GM12878 (cell line): ENCODE results near the gene GCKR. TPM values are rescaled to one million over a fixed set of nuclear protein-coding genes. Genes with fewer than 3 reads are reported as not detected.

Source experiments
- ATAC-seq: fragments of 200-7000 bp; cut with Tn5 transposase; 3 replicates; pipeline ENCODE4 v1.9.1; 2020; ENCODE audit warnings: mild to moderate bottlenecking, moderate library complexity
- BruUV-seq: library from RNA; stranded (reverse); fragments of 400-500 nt; replicated peaks from 2 replicates; lab custom pipeline; 2021; lab: Mats Ljungman, UMichigan
- CTCF ChIA-PET: fragments of 300-600 bp; sonication (Branson Sonifier 250); formaldehyde crosslinking; extraction: SDS; loops from one replicate; lab custom pipeline; 2021; ENCODE audit warnings: inconsistent platforms; lab: Yijun Ruan, JAX
- POLR2A ChIA-PET: fragments of 350-600 bp; formaldehyde crosslinking; extraction: SDS; loops from one replicate; lab custom pipeline; 2021; ENCODE audit warnings: inconsistent platforms; lab: Charles Lee
- RAD21 ChIA-PET: fragments of 300-600 bp; sonication (Branson Sonifier 250); formaldehyde crosslinking; loops from one replicate; lab custom pipeline; 2023; ENCODE audit warnings: antibody characterized with exemption; ENCODE audit not compliant: unreplicated experiment; lab: Charles Lee
- SMC1A ChIA-PET: fragments of 300-600 bp; sonication (Branson Sonifier 250); formaldehyde crosslinking; loops from one replicate; lab custom pipeline; 2023; ENCODE audit not compliant: unreplicated experiment, uncharacterized antibody; lab: Charles Lee
- DNase-seq: peaks from one replicate; pipeline ENCODE4 v3.0.0-alpha.2; 2011; ENCODE audit warnings: low read depth, low spot score
- FAIRE-seq: peaks from 3 replicates; lab custom pipeline; 2011; peaks lifted over from hg19 to GRCh38; lab: Jason Lieb, UNC
- H2AFZ ChIP-seq: 2 replicates; pipeline ENCODE4 v1.6.0; 2011; ENCODE audit warnings: low read depth, low read length, control low read depth; ENCODE audit not compliant: control insufficient read depth
- H3K27ac ChIP-seq: 2 replicates; pipeline ENCODE4 v1.5.1; 2011; ENCODE audit warnings: control low read depth; ENCODE audit not compliant: control insufficient read depth, insufficient read depth
- H3K27me3 ChIP-seq, 2 experiments: replicated peaks in 1 of 2; 2 replicates each; pipeline versions ENCODE4 v1.6.0 to v1.6.1; 2011; ENCODE audit warnings: low read length in 1 of 2; ENCODE audit not compliant: control insufficient read depth in 2 of 2, insufficient read depth in 2 of 2
- H3K36me3 ChIP-seq, 2 experiments: 2 replicates each; pipeline ENCODE4 v1.5.1; 2011; ENCODE audit warnings: low read length in 1 of 2; ENCODE audit not compliant: control insufficient read depth in 2 of 2, insufficient read depth in 2 of 2
- H3K4me1 ChIP-seq: 2 replicates; pipeline ENCODE4 v1.6.1; 2011; ENCODE audit warnings: mild to moderate bottlenecking, low read length, moderate library complexity, mixed read lengths; ENCODE audit not compliant: control insufficient read depth, insufficient read depth
- H3K4me2 ChIP-seq: 2 replicates; pipeline ENCODE4 v1.6.0; 2011; ENCODE audit warnings: control low read depth; ENCODE audit not compliant: control insufficient read depth, insufficient read depth
- H3K4me3 ChIP-seq: fragments of 200-600 bp; sonication (generic); 2 replicates; pipeline ENCODE4 v1.5.1; 2016
- H3K79me2 ChIP-seq: 2 replicates; pipeline ENCODE4 v1.6.0; 2011; ENCODE audit warnings: low read length; ENCODE audit not compliant: control insufficient read depth, insufficient read depth
- H3K9ac ChIP-seq: 2 replicates; pipeline ENCODE4 v1.8.0; 2011; ENCODE audit warnings: low read length, control low read depth, mixed read lengths; ENCODE audit not compliant: control insufficient read depth, insufficient read depth
- H3K9me3 ChIP-seq: replicated peaks from 3 replicates; pipeline ENCODE4 v1.5.1; 2011; ENCODE audit warnings: mild to moderate bottlenecking, low read length; ENCODE audit not compliant: control insufficient read depth, insufficient read depth
- H4K20me1 ChIP-seq: 2 replicates; pipeline ENCODE4 v1.6.0; 2011; ENCODE audit not compliant: control insufficient read depth, insufficient read depth
- ATF3 ChIP-seq: IDR thresholded peaks from 2 replicates; pipeline ENCODE4 v1.6.1; 2011; ENCODE audit warnings: low read depth, mild to moderate bottlenecking, low read length, moderate library complexity, borderline replicate concordance; ENCODE audit errors: extremely low read depth
- BCL3 ChIP-seq: IDR thresholded peaks from 2 replicates; pipeline ENCODE4 v1.6.1; 2011; ENCODE audit warnings: borderline replicate concordance, low read depth, mild to moderate bottlenecking, moderate library complexity, low read length; ENCODE audit not compliant: insufficient read depth, poor library complexity, severe bottlenecking
- BMI1 ChIP-seq: fragments of 450-650 bp; IDR thresholded peaks from 2 replicates; pipeline ENCODE4 v1.6.1; 2016; ENCODE audit warnings: mild to moderate bottlenecking, moderate library complexity, borderline replicate concordance
- CBFB ChIP-seq: IDR thresholded peaks from 2 replicates; pipeline ENCODE4 v1.6.1; 2016; ENCODE audit warnings: antibody characterized with exemption, low read depth
- CBX3 ChIP-seq: fragments of 200-600 bp; sonication (generic); IDR thresholded peaks from 2 replicates; pipeline ENCODE4 v1.6.1; 2016; ENCODE audit warnings: low read depth, borderline replicate concordance
- CHD1 ChIP-seq: IDR thresholded peaks from 2 replicates; pipeline ENCODE4 v1.6.1; 2012; ENCODE audit warnings: low read depth, low read length, improper control_type of control experiment
- E2F4 ChIP-seq: IDR thresholded peaks from 2 replicates; pipeline ENCODE4 v1.6.1; 2012; ENCODE audit warnings: low read depth, low read length, improper control_type of control experiment
- E4F1 ChIP-seq: fragments of 450-650 bp; IDR thresholded peaks from 2 replicates; pipeline ENCODE4 v1.6.1; 2018; ENCODE audit warnings: borderline replicate concordance, mild to moderate bottlenecking; ENCODE audit not compliant: partially characterized antibody
- HDGF ChIP-seq: fragments of 450-650 bp; IDR thresholded peaks from 2 replicates; pipeline ENCODE4 v1.6.1; 2016; ENCODE audit warnings: antibody characterized with exemption
- IRF4 ChIP-seq: IDR thresholded peaks from 2 replicates; pipeline ENCODE4 v1.6.1; 2011; ENCODE audit warnings: low read depth, low read length
- RBBP5 ChIP-seq: fragments of 200-600 bp; sonication (generic); conservative IDR thresholded peaks from 2 replicates; pipeline ENCODE4 v1.6.1; 2016
- REST ChIP-seq: IDR thresholded peaks from 2 replicates; pipeline ENCODE4 v1.6.1; 2012; ENCODE audit warnings: mild to moderate bottlenecking, low read depth, low read length
- RUNX3 ChIP-seq: IDR thresholded peaks from 2 replicates; pipeline ENCODE4 v1.6.1; 2012; ENCODE audit warnings: low read length, inconsistent platforms
- SIN3A ChIP-seq: IDR thresholded peaks from 2 replicates; pipeline ENCODE4 v1.6.1; 2012; ENCODE audit warnings: low read depth, low read length, improper control_type of control experiment
- SUPT20H ChIP-seq: IDR thresholded peaks from 2 replicates; pipeline ENCODE4 v1.6.1; 2011; ENCODE audit warnings: low read depth, mild to moderate bottlenecking, low read length, moderate library complexity, borderline replicate concordance; ENCODE audit not compliant: control insufficient read depth
- TCF12 ChIP-seq: IDR thresholded peaks from 2 replicates; pipeline ENCODE4 v1.6.1; 2011; ENCODE audit warnings: low read depth, mild to moderate bottlenecking, low read length
- ZNF217 ChIP-seq: fragments of 450-650 bp; IDR thresholded peaks from 2 replicates; pipeline ENCODE4 v1.6.1; 2017; ENCODE audit warnings: antibody characterized with exemption, mild to moderate bottlenecking
- WGBS: methylation state at CpG from one replicate; pipeline ENCODE4 v1.1.6; 2016; ENCODE audit warnings: low lambda C conversion rate; ENCODE audit not compliant: insufficient replicate concordance, insufficient coverage; ENCODE audit errors: missing lambda C conversion rate; 5-methylcytosine and 5-hydroxymethylcytosine counted together
- in situ Hi-C: fragments of 300-500 bp; cut with MboI; formaldehyde crosslinking; loops from 9 replicates; pipeline ENCODE4 v1.14.3; 2018; ENCODE audit warnings: mixed read lengths
- intact Hi-C: fragments of 100-400 bp; cut with micrococcal nuclease; formaldehyde crosslinking; loops from one replicate; pipeline ENCODE4 v1.14.2; 2022; ENCODE audit not compliant: unreplicated experiment
- polyA plus RNA-seq, 11 experiments: library from polyadenylated mRNA; depleted of rRNA in 4 of 11; unstranded in 6 of 11; stranded (reverse) in 5 of 11; fragments of >200 nt; fragmentation: Nextera tagmentation in 4 of 11; fragmentation: Illumina TruSeq in 1 of 11; extraction: Ambion mirVana in 4 of 11; extraction: Trizol in 1 of 11; gene quantifications; 1 replicate in 1 of 11; 2 replicates in 10 of 11; pipeline versions ENCODE4 v1.2.1 to v1.2.3, GENCODE V29; 2011 to 2016; ENCODE audit warnings: inconsistent platforms in 2 of 11, missing spikeins in 2 of 11, low read depth in 1 of 11
- total RNA-seq, 4 experiments: library from RNA; depleted of rRNA in 3 of 4; stranded (reverse); fragments of >200 nt in 3 of 4; fragmentation: Illumina TruSeq in 1 of 4; extraction: Trizol in 1 of 4; gene quantifications; 2 replicates each; pipeline versions ENCODE4 v1.2.1 to v1.2.3, GENCODE V29; 2013 to 2021

Gene GCKR
- total and polyA plus RNA-seq, 10 of the 15 experiments (the other 5 are each of a cell fraction or from before 2014, with no cell fraction given), result not detected

GRCh38 chr2:27461118-27461517 lies 35.5 kb upstream of the GCKR start:
- in situ Hi-C loops, result no loop called here
- TF ChIP-seq REST (no peak), CBX3 (no peak), ATF3 (no peak), RBBP5 (no peak), BCL3 (no peak), TCF12 (no peak), CHD1 (no peak), SUPT20H (no peak), ZNF217 (no peak), CBFB (no peak), E2F4 (no peak), BMI1 (no peak), RUNX3 (no peak), HDGF (no peak), E4F1 (no peak), SIN3A (no peak), IRF4 (no peak)

More at GRCh38 chr2:27461118-27461517, 35.5 kb upstream of the GCKR start:
- Histone ChIP-seq H3K9ac (no peak overlapping the region), H3K79me2 (no peaks in the 10 kb centered on the region), H3K4me2 (no peak overlapping the region), H3K4me1 (no peaks in the 10 kb centered on the region), H3K27ac (no peak overlapping the region), H3K27me3 (no peaks in the 10 kb centered on the region), H3K36me3 (no peaks in the 10 kb centered on the region), H3K9me3 (no peaks in the 10 kb centered on the region), H2AFZ (no peak overlapping the region), H3K4me3 (no peak overlapping the region), H4K20me1 (no peaks in the 10 kb centered on the region)
- intact Hi-C loops, result no loop called here
- ATAC-seq (no peak), DNase-seq (no peak), FAIRE-seq (no peak)
- SMC1A ChIA-PET, result no interaction called here
- POLR2A ChIA-PET, result interaction anchor here (0.5 kb wide), 1 partner anchor 1661 kb away, joined by 6 read pairs; no protein-coding TSS in a partner anchor
- 84% methylated on average over 8 of the region's 8 CpGs for WGBS
- RAD21 ChIA-PET, result no interaction called here
- no TSS peak for BruUV-seq
- CTCF ChIA-PET, result no interaction called here
